Effector memory CD8-positive, alpha-beta T cell (primary cell): ENCODE measurements around the gene SAPCD2.
A peak's percentile ranks its signal among the peaks of the same experiment; 100 is the strongest.
"Not testable (repeated sequence)": the region's sequence is repeated elsewhere in the genome, so short reads cannot be mapped to it uniquely, and the experiment has no call there.

Experiments used
- ATAC-seq: fragments of 150-1000 bp; cut with Tn5 transposase; replicated peaks from 2 replicates; pipeline ENCODE4 v1.10.0; 2021; ENCODE audit warnings: mild to moderate bottlenecking, moderate library complexity
- DNase-seq, 3 experiments: peaks; one replicate each; pipeline ENCODE4 v3.0.0; 2021
- H3K27ac Mint-ChIP-seq, 2 donors: one replicate each; pipeline ENCODE4 v1.8.0; 2022; ENCODE audit warnings: mild to moderate bottlenecking in 2 of 2, mixed read lengths in 2 of 2, moderate library complexity in 2 of 2
- H3K27me3 Mint-ChIP-seq, 2 donors: one replicate each; pipeline ENCODE4 v1.8.0; 2022; ENCODE audit warnings: mixed read lengths in 2 of 2
- H3K36me3 Mint-ChIP-seq: one replicate; pipeline ENCODE4 v1.8.0; 2022; ENCODE audit warnings: mild to moderate bottlenecking, moderate library complexity, mixed read lengths; ENCODE audit not compliant: insufficient read depth
- H3K4me1 Mint-ChIP-seq, 2 donors: one replicate each; pipeline ENCODE4 v1.8.0; 2022; ENCODE audit warnings: low read depth in 2 of 2, mixed read lengths in 2 of 2
- H3K4me3 Mint-ChIP-seq, 2 donors: one replicate each; pipeline ENCODE4 v1.8.0; 2022; ENCODE audit warnings: mild to moderate bottlenecking in 2 of 2, mixed read lengths in 2 of 2, moderate library complexity in 2 of 2
- H3K9me3 Mint-ChIP-seq, 2 donors: one replicate each; pipeline ENCODE4 v1.8.0; 2022; ENCODE audit warnings: mixed read lengths in 2 of 2
- total RNA-seq, 9 experiments: gene quantifications; one replicate each; lab custom pipeline; 2026; lab: John Stamatoyannopoulos, UW

SAPCD2 gene
- total RNA-seq: 0.58 to 11.7 (median 2.4) reads per million in 9 experiments

GRCh38 chr9:137070201-137070905 lies at the start of gene SAPCD2:
SAPCD2 (minus strand) TSS chr9:137070557; CDS start chr9:137070460, 97 bp downstream.
- peak within 1 kb of the TSS; percentile 75 to 78 for H3K4me3 Mint-ChIP-seq
- DNase-seq (peak; percentile 75 to 80 (median 79)), ATAC-seq (peak; percentile 91)
- H3K9me3 Mint-ChIP-seq: no peaks in the 10 kb centered on the region
- H3K27ac Mint-ChIP-seq: peak within 1 kb of the TSS; percentile 65 to 79
- H3K27me3 Mint-ChIP-seq: peaks cover 0 to 7% of the 10 kb centered on the region in 2 donors
- peaks cover 8% of the 10 kb centered on the region for H3K36me3 Mint-ChIP-seq
- peaks cover 10 to 12% of the 10 kb centered on the region in 2 donors for H3K4me1 Mint-ChIP-seq

GRCh38 chr9:137118092-137118603 lies 47.8 kb upstream of the SAPCD2 start:
- H3K9me3 Mint-ChIP-seq, DNase-seq, H3K4me1 Mint-ChIP-seq, H3K27me3 Mint-ChIP-seq, H3K27ac Mint-ChIP-seq, H3K36me3 Mint-ChIP-seq, ATAC-seq, H3K4me3 Mint-ChIP-seq: not testable (repeated sequence)

- H3K4me1 Mint-ChIP-seq: peaks cover 0 to 7% of the 10 kb centered on the region in 2 donors
- no peaks in the 10 kb centered on the region for H3K9me3 Mint-ChIP-seq
- no peaks in the 10 kb centered on the region for H3K27me3 Mint-ChIP-seq
- ATAC-seq (no peak), DNase-seq (no peak)
- no peak overlapping the region for H3K4me3 Mint-ChIP-seq
- no peak overlapping the region for H3K27ac Mint-ChIP-seq
- H3K36me3 Mint-ChIP-seq: peaks cover 5% of the 10 kb centered on the region
Observed at GRCh38 chr9:137117269-137117731, 46.9 kb upstream of the SAPCD2 start.

- Mint-ChIP-seq H3K4me1 (peaks cover 0 to 4% of the 10 kb centered on the region in 2 donors), H3K9me3 (no peaks in the 10 kb centered on the region), H3K27ac (no peak overlapping the region), H3K4me3 (no peak overlapping the region), H3K36me3 (peaks cover 5% of the 10 kb centered on the region), H3K27me3 (no peaks in the 10 kb centered on the region)
- ATAC-seq (no peak), DNase-seq (no peak)
Observed at GRCh38 chr9:137116728-137117127, 46.4 kb upstream of the SAPCD2 start.

- Mint-ChIP-seq H3K4me3 (peak overlapping the region; percentile 25 to 57), H3K4me1 (peaks cover 0 to 4% of the 10 kb centered on the region in 2 donors), H3K27me3 (no peaks in the 10 kb centered on the region), H3K9me3 (no peaks in the 10 kb centered on the region), H3K27ac (no peak overlapping the region), H3K36me3 (peaks cover 4% of the 10 kb centered on the region)
- DNase-seq (no peak), ATAC-seq (no peak)
Observed at GRCh38 chr9:137116027-137116507, 45.7 kb upstream of the SAPCD2 start.

- ATAC-seq (no peak), DNase-seq (no peak)
- Mint-ChIP-seq H3K4me3 (peak overlapping the region; percentile 25 to 57), H3K36me3 (peaks cover 4% of the 10 kb centered on the region), H3K4me1 (peaks cover 0 to 7% of the 10 kb centered on the region in 2 donors), H3K27ac (no peak overlapping the region), H3K9me3 (no peaks in the 10 kb centered on the region), H3K27me3 (no peaks in the 10 kb centered on the region)
Observed at GRCh38 chr9:137115394-137116026, 45.2 kb upstream of the SAPCD2 start.

- H3K27me3 Mint-ChIP-seq: no peaks in the 10 kb centered on the region
- peak within 1 kb of the TSS; percentile 75 to 77 for H3K4me3 Mint-ChIP-seq
- DNase-seq: peak; percentile 72 to 78 (median 76)
- peak within 1 kb of the TSS in 1 of 2 donors; percentile 59 for H3K27ac Mint-ChIP-seq
- H3K36me3 Mint-ChIP-seq: peaks cover 4% of the 10 kb centered on the region
- H3K9me3 Mint-ChIP-seq: no peaks in the 10 kb centered on the region
- peak; percentile 94 for ATAC-seq
- H3K4me1 Mint-ChIP-seq: peaks cover 0 to 7% of the 10 kb centered on the region in 2 donors
Observed at GRCh38 chr9:137114613-137115393, 44.4 kb upstream of the SAPCD2 start, which contains the start of gene DPP7. DPP7 (minus strand) TSS chr9:137114733; CDS start chr9:137114713, 20 bp downstream.

GRCh38 chr9:137114220-137114612 lies 43.9 kb upstream of the SAPCD2 start:
- ATAC-seq (peak; percentile 18), DNase-seq (no peak)
- H3K4me1 Mint-ChIP-seq: peaks cover 0 to 7% of the 10 kb centered on the region in 2 donors
- H3K27ac Mint-ChIP-seq: no peak overlapping the region
- no peaks in the 10 kb centered on the region for H3K27me3 Mint-ChIP-seq
- H3K36me3 Mint-ChIP-seq: peaks cover 4% of the 10 kb centered on the region
- H3K4me3 Mint-ChIP-seq: peak overlapping the region in 1 of 2 donors; percentile 46
- no peaks in the 10 kb centered on the region for H3K9me3 Mint-ChIP-seq

- Mint-ChIP-seq H3K4me3 (peak overlapping the region; percentile 75 to 77), H3K27me3 (no peaks in the 10 kb centered on the region), H3K4me1 (peaks cover 0 to 7% of the 10 kb centered on the region in 2 donors), H3K36me3 (peaks cover 4% of the 10 kb centered on the region), H3K9me3 (no peaks in the 10 kb centered on the region), H3K27ac (peak overlapping the region in 1 of 2 donors; percentile 59)
- ATAC-seq (peak; percentile 49), DNase-seq (no peak)
Observed at GRCh38 chr9:137113385-137114159, 43.2 kb upstream of the SAPCD2 start.

- Mint-ChIP-seq H3K27me3 (no peaks in the 10 kb centered on the region), H3K27ac (peak overlapping the region in 1 of 2 donors; percentile 59), H3K4me1 (peaks cover 0 to 7% of the 10 kb centered on the region in 2 donors), H3K9me3 (no peaks in the 10 kb centered on the region), H3K4me3 (peak overlapping the region; percentile 75 to 77), H3K36me3 (peaks cover 12% of the 10 kb centered on the region)
- no peak for ATAC-seq
- DNase-seq: no peak
Observed at GRCh38 chr9:137112564-137113384, 42.4 kb upstream of the SAPCD2 start.

GRCh38 chr9:137111788-137112563 lies 41.6 kb upstream of the SAPCD2 start:
- Mint-ChIP-seq H3K27me3 (no peaks in the 10 kb centered on the region), H3K27ac (no peak overlapping the region), H3K36me3 (peaks cover 12% of the 10 kb centered on the region), H3K4me3 (peak overlapping the region in 1 of 2 donors; percentile 21), H3K4me1 (peaks cover 0 to 7% of the 10 kb centered on the region in 2 donors), H3K9me3 (no peaks in the 10 kb centered on the region)
- DNase-seq (no peak), ATAC-seq (no peak)
